NCI-H524 (cell line): ENCODE data around the gene ZHX3.
A peak's percentile ranks its signal among the peaks of the same experiment; 100 is the strongest.

Experiments used
- DNase-seq, 2 experiments: peaks; one replicate each; lab custom pipeline; 2025; lab: John Stamatoyannopoulos, UW

The ZHX3 gene, protein sequence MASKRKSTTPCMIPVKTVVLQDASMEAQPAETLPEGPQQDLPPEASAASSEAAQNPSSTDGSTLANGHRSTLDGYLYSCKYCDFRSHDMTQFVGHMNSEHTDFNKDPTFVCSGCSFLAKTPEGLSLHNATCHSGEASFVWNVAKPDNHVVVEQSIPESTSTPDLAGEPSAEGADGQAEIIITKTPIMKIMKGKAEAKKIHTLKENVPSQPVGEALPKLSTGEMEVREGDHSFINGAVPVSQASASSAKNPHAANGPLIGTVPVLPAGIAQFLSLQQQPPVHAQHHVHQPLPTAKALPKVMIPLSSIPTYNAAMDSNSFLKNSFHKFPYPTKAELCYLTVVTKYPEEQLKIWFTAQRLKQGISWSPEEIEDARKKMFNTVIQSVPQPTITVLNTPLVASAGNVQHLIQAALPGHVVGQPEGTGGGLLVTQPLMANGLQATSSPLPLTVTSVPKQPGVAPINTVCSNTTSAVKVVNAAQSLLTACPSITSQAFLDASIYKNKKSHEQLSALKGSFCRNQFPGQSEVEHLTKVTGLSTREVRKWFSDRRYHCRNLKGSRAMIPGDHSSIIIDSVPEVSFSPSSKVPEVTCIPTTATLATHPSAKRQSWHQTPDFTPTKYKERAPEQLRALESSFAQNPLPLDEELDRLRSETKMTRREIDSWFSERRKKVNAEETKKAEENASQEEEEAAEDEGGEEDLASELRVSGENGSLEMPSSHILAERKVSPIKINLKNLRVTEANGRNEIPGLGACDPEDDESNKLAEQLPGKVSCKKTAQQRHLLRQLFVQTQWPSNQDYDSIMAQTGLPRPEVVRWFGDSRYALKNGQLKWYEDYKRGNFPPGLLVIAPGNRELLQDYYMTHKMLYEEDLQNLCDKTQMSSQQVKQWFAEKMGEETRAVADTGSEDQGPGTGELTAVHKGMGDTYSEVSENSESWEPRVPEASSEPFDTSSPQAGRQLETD

DNA sequence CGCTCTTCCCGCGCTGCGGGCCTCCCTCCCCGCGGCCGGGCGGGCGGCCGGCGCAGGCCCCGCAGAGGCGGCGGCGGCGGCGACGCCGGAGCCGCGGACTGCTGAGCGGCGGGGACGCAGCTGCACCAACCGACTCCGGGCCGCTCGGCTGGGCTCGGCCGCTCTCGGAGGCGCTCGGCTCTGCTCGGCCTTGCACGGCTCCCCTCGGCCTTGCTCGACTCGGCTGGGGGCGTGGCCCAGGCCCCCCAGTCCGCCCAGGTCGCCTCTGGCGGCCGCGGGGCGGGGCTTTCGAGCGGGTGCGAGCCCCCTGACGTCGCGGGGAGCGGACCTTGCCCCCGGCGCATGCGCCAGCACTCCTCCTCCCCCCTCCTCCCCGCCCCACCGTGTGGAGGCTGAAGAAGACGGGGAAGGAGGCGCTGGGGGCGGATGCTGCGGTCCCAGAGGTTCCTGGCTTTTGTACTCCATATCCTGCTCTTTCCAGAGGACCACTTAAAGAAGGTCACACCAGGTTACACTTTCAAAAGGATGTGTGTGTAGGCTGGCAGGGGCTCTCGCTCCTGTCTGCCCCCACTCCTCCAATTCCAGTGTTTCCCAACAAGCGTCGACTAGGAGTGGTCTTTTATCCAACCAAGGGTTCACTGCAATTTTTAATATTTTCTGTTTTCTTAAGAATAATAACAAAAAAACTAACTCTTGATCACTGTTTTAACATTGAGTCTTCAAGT is at the start of gene ZHX3:
Gene ZHX3, minus strand, starts transcription at position 186 of the 725 bp plus-strand sequence. CDS start 112,815 bp downstream, outside the sequence.
- peak; percentile 95 to 99 for DNase-seq

DNA sequence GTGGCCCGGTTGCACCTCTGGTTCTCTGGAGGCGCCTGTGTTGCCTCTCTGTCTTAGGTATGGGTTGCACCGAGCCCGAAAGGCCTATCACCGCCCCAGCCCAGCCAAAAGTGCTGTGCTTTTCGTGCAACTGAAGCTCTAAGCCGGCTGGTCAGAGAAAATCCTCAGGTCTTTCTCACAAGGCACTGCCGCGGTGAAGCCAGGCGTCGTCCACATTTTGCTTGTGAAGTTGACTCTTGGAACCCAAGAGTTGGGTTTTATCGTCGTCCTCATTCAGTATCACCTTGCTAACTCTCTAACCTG is 49.8 kb upstream of the ZHX3 start:
- no peak for DNase-seq

DNA sequence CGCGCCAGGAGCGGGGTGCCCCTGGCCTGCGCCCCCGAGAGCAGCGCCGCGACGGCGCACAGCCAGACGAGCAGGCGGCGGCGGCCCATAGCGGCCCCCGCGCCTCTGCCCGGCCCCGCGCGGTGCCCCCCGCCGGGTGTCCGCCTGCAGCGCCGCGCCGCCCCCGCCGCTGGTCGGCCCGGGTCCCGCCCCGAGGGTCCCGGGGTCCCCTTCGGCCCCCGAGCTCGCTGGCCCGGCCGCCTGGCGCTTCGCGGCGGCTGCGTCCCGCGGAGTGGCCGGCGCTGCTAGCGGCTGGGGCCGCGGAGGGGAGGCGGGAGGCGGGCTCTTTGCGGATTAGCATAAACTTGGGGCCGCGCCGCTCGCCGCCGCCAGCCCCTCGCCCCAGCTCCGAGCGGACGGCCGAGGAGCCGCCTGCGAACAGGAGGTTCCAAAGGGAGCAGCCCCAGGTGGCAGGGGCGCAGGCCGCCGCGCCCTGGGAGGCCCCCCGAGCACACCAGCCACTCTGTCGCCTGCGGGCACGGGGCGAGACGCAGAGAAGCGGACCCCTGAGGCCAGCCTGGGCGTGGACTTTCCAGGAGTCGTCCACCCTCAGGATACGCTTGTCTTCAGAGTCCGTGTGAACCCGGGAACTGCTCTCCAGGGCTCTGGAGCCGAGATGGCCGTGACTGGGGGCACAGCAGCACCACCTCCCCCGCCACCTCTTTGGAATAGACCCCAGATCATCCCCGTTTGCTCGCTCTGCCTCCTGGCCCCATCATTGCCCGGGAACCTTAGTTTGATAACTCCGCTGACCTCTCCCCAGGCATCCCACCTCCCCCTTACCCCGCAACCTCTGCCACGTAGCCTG is 49.2 kb upstream of the ZHX3 start, which contains the start of gene EMILIN3:
Gene EMILIN3, minus strand, starts transcription at position 273 of the 847 bp plus-strand sequence. Its CDS starts 184 bp downstream, at position 89.
- DNase-seq = peak in 1 of 2 experiments; percentile 54

DNA sequence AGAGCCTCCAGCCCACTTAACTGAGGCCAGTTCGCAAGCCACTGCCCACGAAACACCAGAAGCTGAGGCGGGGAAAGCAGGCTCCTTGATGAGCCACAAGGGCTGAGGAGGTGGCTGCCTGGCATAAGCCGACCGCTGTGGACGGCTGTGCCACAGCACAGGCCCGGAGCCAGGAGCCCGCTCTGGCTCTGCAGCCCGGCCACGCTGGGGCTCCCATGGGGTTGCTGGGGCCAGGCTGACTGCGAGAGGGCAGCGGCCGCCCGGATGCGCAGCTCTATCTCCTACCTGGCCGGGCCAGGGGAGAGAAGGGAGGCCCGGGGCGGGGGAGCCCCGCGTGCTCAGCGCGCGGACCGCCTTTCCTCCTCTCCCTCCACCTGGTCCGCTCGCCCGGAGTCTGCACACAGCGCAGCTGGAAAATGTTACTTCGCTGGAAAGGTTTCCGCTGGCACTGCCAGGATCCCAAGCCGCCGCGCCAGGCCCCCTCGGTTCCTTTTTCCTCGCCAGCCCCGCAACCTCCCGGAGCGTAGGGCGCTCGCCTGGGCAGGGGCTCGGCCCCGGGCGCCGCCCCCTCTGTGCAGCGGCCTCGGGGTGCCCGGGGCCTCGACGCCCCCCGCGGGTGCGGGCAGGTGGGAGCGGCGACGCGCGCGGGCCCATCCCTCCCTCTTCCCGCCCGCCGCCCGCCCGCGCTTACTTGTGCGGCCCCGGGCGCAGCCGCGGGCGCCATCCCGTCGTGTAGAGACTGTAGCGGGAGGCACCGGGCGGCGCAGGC is 48.4 kb upstream of the ZHX3 start:
- DNase-seq = peak; percentile 25 to 46

DNA sequence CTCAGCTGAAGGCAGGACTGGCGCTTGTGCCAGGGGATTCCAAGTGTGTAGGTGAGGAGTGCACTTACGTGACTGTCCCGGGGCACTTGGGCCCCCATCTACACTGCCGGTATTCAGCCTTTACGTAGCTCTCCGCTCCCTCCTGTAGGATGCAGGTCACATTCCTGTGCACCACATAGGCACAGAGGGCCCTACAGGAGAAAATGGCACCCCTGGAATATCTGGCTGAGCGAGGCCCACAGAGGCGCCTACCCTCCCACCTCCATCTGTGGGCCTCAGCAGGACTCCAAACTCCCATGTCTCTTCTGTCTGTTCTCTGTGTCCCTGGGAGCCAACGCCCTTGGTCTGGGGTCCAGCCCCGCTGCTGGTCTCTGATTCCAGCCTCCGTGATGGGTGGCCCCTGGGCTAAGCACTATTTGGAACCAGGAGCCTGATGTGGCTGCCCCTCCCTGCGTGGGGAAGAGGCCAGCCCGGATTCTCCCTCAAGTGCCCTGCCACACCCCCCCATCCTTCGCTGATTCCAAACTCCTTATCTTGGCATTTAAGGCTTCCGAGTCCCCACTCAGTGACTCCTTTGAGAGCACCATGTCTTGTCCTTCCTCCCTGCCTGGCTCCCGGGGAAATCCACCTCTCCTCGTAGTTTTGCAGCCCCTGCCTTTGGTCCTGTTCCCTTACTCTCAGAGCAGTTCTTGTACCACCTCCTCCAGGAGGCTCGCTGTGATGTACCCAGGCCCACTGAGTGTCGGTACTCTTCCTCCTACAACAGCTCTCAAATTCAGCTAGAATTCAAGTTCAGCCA is 47.6 kb upstream of the ZHX3 start:
- DNase-seq = no peak

DNA sequence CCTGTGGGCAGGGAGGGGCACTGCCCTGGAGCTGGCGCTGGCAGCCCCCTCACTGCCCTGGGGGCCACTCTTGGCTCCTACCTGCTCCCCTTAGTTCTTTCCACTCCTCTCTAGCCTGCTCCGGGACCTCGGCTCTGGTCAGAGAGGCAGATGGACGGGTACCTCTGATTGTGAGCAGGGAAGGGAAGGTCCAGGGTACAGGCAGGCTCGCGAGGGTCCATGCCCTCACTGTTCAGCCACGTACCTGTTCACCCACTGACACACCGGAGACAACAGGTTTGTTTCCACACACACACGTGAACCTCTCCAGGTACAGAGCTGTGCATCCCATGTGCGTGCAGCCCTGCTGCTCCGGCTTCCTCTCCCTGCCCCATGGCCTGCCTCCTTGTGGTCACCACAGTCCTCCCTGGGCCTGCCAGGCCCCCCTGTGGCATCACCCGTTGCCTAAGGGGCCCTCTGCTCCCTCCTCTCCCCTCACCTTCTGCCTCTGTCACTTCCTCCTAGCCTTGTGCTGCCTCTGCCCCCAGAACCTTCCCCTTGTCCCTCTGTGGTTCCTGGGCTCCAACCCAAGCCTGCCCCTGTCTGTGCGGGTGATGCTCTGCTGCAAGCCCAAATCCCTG is 46.8 kb upstream of the ZHX3 start:
- DNase-seq = no peak

DNA sequence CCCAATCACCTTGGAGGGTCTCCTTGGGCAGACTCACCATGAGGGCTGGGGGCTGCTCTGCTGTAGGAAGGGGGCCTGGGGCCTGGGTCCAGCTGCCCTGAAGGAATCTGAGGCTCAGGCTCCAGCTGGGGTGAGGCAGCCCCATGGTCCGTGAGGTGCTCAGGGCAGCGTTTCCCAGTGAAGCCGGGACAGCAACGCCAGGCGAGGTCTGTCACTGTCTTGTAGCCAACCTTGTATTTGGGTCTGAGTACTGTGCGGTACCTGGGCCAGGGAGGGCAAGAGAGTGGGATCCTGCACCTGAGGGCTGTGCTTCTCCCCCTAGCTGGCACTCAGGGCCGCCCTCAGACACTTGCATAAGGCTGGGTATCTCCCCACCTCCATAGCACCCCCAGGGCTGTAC is 46.1 kb upstream of the ZHX3 start:
- DNase-seq = no peak

DNA sequence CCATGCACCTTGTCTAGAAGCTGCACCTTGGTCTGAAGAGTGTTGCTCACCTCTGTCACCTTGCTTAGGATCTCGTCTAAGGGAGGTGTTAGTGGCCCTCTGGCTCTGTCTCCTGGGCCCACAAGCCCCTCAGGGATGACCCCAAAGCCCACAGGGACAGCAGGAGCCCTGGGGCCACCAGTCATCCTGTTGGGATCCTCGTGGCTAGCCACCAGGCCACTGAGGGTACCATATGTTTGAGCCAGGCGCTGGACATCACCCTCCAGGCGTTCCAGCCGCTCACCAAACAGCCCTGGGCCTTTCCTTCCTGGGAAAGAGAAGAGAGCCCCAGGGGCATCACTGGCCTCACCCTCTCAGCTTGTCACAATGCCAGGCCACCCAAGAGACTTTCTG is 45.2 kb upstream of the ZHX3 start:
- DNase-seq = no peak

DNA sequence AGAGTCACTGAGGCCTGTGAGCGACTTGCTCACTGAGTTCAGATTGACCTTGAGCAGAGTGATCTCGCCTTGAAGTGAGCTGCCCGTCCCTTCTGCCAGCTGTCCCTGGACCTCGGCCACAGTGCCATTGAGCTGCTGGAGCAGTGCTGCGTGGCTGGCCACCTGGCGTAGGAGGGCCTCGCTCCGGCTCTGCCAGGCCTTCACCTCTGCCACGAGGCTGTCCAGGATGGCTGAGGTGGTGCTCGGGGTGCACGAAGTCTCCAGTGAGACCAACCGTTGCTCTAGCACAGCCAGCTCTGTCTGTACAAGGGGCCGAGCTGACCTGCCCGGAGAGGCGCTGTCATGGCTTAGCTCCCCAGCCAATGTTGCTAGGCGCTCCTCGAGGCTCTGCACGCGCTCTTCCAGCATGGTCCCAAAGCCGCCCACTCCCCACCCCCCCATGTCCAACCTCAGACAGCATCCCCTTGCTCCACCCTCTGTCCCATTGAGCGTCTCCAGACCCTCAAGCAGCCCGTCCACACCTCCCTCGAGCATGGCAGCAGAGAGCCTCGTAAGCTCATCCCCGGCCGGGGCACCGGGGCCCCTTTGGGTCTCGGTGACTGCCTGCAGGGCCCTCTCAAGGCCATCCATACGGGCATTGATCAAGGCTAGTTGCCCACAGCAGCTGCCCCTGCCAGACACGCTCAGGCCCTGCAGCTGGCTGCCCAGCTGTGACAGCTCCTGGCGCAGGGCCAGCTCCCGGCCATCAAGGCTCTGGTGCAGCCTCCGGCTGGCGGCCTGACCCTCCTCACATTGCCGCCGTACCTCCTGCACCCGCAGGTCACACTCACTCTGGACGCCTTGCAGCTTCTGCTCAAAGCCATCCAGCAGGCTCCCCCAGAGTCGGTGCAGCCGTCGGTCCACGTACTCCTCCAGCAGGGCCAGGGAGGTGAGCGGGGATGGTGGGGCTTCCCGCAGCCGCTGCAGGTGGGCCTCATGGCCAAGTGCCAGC is 44.5 kb upstream of the ZHX3 start:
- no peak for DNase-seq

DNA sequence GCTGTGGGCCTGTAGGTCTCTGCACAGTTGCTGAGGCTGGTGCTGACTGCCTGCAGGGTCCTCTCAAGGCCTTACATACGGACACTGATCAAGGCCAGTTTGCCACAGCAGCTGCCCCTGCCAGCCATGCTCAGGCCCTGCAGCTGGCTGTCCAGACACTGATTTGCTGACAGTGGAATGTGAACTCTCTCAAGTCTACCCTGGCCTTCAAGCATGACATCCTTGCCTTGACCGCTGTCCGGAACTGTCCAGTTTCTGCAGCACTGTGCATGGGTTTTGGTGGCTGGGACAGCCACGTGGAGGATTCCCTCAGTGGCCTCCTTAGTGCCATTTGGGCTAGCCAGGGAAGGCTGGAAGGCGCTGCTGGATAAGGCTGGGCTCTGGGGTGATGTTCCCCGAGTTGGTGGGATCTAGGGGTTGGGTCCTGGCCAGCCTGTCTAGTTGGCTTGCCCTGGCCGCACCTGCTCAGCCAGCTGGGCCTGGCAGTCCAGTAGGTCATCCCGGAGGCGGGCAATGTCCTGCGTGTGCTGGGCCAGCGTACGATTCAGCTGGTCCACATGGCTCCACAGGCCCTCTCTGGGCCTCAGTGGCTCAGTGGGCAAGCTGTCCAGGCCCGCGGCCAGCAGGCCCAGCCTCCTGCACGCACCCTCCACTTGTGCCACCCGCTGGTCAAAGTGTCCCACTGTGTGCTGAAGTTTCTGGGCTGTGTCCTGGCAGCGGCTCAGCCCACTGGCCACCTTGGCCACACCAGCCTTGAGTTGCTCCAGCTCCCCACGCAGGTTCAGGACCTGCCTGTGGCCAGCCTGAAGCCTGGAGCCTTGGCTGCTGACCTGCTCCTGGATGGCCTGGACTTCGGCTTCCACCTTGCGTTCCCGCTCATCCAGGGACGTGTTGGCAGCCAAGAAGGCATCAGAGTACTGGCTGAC is 43.6 kb upstream of the ZHX3 start:
- no peak for DNase-seq

DNA sequence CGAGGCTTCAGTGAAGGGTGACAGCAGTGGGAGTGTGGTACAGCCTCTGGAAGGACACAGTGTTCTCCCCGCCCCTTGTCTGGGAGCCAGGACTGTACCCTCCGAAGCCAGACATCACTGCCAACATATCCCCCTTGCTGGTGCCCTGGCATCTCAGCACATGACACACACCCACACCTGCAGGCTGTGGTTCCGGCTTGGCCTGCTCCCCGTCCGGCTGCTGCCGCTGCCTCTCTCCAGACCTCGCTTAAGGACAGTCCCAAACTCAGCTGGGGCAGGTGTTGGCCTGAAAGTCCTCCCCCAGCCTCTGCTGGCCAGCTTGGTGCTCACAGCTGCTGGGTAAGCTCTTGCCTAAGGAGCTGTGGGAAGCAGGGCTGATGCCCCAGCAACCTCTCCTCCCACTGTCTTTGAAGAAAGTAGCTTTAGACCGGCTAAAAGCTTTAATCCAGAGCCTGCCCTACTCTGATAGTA is 42.0 kb upstream of the ZHX3 start:
- DNase-seq = no peak

DNA sequence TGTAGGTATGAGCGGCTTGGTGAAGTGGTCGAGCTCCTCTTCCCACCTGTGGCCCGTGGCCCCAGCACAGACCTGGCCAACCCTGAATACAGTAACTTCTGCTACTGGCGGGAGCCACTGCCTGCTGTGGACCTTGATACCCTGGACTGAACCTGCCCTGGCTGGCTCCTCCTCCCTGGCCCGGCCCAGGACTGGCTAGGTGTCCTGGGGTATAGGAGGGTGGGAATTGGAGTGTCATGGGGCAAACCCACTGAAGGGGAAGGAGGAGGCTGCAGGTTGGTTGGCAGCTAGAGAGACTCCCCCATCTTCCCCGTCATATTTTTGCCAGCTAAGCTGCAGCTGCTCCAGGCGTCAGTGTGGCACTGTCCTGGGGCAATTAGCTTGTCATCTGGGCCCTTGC is 41.2 kb upstream of the ZHX3 start:
- DNase-seq = no peak

DNA sequence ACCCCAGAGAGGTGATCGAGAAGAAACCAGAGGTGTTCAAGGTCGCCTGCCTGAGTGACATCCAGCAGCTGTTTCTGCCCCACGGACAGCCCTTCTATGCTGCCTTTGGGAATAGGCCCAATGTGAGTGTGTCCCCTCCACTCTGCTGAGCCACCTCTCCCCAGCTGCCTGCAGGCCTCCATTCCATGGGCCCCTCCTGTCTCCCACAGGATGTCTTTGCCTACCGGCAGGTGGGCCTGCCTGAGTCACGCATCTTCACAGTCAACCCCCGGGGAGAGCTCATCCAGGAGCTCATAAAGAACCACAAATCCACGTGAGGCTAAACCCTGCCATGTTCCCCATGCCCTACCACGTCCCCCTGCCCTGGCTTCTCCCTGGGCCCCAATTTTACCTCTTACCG is 40.7 kb upstream of the ZHX3 start:
- no peak for DNase-seq

DNA sequence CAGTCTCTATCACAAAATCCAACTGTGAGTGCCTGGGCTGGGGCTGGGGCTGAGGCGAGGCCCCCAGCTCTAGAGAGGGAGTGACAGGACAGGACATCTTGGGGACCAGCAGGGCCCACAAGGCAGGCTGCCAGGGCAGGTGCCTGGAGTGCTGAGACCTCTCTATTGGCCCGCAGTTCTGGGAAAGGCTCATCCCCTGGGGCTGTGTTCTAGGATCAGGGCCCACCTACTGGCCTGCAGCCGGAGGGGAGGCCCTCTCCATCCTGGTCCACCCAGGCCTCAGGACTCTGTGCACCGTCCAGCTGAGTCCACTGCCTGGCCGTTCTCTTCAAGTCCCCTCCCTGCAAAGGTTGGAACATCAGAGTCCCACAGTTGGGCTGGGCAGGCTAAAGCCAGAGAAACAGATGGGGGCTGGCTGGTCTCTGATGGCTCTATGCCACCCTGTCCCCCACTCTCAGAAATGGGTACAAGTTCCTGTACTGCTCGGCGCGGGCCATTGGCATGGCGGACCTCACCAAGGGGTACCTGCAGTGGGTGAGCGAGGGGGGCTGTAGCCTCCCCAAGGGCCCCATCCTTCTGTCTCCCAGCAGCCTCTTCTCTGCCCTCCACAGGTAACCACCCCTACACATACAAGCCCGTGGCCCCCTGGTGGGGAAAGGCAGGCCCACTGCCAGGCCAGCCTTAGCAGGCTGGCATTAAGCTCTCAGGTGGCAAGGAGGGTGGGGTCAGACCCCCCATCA is 40.1 kb upstream of the ZHX3 start:
- DNase-seq = no peak

DNA sequence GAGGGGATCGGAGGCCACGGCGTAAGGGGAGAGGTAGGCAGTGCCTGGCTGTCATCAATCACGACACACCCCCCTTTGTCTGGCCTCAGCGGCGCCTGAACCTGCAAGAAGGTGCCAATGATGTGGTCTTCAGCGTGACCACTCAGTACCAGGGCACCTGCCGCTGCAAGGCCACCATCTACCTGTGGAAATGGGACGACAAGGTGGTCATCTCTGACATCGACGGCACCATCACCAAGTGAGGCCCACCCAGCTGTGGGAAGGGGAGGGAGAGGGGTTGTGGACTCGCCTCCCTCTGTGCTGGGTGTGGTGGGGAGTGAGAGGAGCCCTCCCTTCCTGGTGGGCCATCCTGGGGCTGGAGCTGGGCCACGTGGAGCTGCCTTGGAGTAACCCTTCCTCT is 39.4 kb upstream of the ZHX3 start:
- no peak for DNase-seq

DNA sequence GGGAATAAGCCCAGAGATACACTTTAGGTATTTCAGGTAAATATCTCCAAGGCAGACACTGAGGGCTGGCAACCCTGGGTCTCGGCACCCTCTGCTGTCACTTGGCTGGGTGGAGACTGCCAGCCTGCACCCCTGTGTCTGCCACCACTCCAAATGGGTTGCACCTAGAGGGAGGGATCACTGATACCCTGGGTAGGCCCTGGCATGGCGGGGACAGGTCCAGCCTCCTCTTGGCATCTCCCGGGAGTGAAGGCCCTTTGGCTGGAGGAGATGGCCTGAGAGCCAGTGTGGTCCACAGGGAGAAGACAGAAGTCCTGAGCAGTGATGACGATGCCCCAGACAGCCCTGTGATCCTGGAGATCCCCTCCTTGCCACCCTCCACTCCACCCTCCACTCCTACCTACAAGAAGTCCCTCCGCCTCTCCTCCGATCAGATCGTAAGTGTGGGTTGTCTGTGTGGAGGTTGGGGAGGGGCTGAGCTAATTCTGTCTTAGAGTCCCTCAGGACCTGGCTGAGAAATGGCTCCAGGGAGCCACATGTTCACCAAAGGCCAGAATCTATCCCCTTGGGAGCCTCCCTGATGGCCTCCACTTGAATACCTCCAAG is 38.2 kb upstream of the ZHX3 start:
- DNase-seq = no peak
